ENCODE measurements around the gene SLC22A23. TPM values are rescaled to one million over a fixed set of nuclear protein-coding genes. Genes with fewer than 3 reads are reported as not detected.
"Not testable (repeated sequence)": the region's sequence is repeated elsewhere in the genome, so short reads cannot be mapped to it uniquely, and the experiment has no call there.

SLC22A23 gene
- total RNA-seq, 2 experiments from 2014 or later: 0.75 to 0.83 TPM

DNA sequence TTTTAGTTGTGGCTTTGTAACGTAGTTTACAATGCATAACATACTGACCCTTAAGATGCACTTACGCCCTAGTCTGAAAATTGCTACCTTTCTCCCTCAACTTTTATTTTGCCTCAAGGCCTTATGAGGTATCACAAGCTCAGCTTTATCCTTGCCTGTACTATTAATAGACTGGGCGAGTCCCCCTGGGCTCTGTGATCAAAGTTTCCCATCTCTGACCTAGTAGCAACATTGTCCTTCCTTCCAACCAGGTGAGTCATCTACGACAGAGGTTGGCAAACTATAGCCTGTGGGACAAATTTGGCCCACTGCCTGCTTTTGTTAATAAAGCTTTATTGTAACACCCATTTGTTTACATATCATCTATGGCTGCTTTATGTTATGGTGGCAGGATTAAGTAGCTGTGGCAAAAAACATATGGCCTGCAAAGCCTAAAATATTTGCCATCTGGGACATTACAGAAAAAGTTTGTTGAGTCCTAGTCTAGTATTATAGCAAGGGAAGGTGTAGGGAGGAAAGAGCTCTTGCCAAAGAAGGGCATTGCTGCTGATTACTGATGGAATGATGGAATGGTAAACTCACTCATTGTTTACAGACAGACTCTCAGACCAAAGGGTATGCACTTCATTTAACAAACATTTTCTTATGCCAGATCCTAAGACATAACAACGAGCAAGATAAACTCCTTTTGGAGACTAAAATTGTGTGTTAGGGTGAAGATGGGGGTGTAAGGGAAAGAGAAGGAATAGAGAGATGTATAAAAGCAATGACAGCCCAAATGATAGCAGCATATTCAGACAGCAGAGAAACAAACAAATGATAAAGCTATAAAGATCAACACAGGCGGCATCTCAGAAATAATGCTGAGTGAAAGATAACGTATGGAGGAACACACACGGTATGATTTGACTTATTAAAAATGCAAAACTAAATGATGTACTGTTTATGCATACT is 74.2 kb downstream of the SLC22A23 start:
- Mint-ChIP-seq H3K9me3 (no peaks in the 10 kb centered on the region), H3K27ac (no peak overlapping the region), H3K27me3 (peaks cover 1% of the 10 kb centered on the region), H3K4me1 (peaks cover 5% of the 10 kb centered on the region), H3K36me3 (ENCODE audit: low read depth) (no peaks in the 10 kb centered on the region), H3K4me3 (no peak overlapping the region)
- DNase-seq: no peak
- CTCF ChIA-PET: no interaction called here
- POLR2A ChIA-PET: no interaction called here

DNA sequence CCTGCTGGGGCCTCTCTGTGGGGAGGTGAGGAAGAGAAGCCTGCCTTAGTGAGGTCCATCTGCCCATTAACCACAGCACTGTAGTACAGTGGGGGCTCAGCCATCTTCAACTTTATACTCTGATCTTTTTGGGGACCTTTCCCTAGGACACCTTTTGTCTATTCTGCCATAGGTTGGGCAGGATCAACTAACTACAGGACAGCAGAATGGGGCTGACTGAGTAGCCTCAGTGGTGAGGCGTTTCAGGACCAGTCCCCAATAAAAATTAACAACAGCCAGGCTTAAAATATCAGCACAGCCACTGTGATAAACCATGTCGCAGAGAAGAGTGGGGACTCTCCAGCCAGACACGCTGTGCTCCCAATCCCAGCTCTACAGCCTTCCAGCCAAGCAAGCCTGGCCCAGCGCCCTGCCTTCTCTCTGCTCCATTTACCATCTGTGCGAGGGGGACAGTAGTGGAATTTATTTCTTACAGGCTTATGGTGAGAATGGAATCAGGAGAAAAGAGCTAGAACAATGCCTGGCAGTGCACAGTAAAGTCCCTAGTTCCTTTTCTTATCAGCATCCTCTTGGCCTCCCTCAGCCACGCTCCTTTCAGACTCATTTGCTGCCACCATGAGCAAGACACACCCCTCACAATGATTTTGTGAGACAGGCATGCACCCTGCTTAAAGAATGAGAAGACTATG is 75.5 kb downstream of the SLC22A23 start:
- POLR2A ChIA-PET: no interaction called here
- DNase-seq: no peak
- H3K4me1 Mint-ChIP-seq: peaks cover 5% of the 10 kb centered on the region
- no peak overlapping the region for H3K4me3 Mint-ChIP-seq
- no peaks in the 10 kb centered on the region for H3K9me3 Mint-ChIP-seq
- H3K27ac Mint-ChIP-seq: no peak overlapping the region
- H3K36me3 Mint-ChIP-seq (ENCODE audit: low read depth): no peaks in the 10 kb centered on the region
- CTCF ChIA-PET: no interaction called here
- peaks cover 3% of the 10 kb centered on the region for H3K27me3 Mint-ChIP-seq

DNA sequence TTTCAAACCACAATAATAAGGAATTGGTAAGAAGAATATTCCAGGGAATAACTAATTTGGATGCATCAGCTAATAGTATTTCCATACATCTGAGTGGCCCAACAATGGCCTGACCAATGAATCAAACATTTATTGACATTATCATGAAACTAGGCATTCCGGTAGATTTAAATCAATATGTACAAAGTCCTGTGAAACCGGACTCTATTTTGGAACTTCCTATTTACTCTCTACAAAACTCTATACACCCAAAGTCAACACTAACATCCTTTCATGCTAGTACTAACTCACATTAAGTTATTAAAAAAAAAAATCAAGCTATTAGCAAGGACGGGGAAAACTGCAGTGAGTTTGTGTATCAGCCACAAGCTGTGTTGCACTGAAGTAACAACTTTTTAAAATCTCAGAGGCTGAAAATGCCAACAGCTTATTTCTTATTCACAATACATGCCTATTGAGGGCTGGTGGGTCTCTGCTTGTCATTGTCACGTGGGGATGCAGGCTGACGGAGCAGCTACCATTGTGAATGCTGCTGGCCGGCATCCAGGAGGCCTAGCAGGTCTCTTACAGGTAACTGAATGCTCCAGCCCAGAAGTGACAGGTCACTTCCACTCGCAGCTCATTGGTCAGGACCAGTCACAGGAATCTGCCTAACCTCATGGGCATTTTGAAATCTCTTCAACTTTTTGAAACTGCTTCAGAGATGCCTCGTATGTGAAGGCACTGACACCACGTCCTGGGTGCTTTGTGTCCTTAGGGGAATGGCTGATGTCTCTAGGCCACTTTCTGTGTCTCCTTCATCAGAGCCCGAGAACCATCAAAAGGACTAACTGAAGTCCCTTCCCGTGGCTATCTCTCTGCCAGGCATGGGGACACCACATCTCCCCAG is 76.3 kb downstream of the SLC22A23 start:
- Mint-ChIP-seq H3K4me1 (peaks cover 5% of the 10 kb centered on the region), H3K27ac (no peak overlapping the region), H3K27me3 (peaks cover 6% of the 10 kb centered on the region), H3K9me3 (no peaks in the 10 kb centered on the region), H3K4me3 (no peak overlapping the region), H3K36me3 (ENCODE audit: low read depth) (no peaks in the 10 kb centered on the region)
- CTCF ChIA-PET: no interaction called here
- POLR2A ChIA-PET: no interaction called here
- DNase-seq: no peak

DNA sequence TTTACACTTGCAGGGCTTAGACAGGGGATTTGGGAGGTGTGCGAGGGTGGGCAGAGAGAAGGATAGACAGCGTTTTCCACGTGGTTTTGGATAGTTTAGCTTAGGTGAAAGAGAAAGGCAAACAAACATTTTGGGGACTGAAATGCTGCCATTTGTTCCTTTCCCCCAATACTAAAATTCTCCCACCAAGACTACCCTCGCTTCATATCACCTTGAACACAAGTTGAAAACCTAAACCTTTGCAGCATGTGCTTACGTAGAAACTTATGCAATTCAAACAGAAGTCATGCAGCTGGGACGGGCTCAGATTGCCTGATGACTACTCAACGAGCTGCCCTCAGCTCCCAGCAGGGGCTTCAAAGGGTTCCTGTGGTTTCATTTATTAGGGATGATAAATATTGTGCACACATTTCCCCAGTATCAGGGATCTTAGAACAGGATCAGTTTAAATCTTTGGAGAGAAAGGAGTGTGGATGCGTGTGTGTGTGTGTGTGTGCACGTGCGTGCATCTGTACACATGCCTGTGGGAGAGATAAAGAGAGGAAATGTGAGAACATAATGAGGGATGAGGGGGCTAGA is 77.3 kb downstream of the SLC22A23 start:
- H3K36me3 Mint-ChIP-seq (ENCODE audit: low read depth): no peaks in the 10 kb centered on the region
- CTCF ChIA-PET: no interaction called here
- H3K4me1 Mint-ChIP-seq: peaks cover 5% of the 10 kb centered on the region
- no peak overlapping the region for H3K27ac Mint-ChIP-seq
- no peak for DNase-seq
- H3K27me3 Mint-ChIP-seq: peaks cover 6% of the 10 kb centered on the region
- POLR2A ChIA-PET: no interaction called here
- no peaks in the 10 kb centered on the region for H3K9me3 Mint-ChIP-seq
- H3K4me3 Mint-ChIP-seq: no peak overlapping the region

DNA sequence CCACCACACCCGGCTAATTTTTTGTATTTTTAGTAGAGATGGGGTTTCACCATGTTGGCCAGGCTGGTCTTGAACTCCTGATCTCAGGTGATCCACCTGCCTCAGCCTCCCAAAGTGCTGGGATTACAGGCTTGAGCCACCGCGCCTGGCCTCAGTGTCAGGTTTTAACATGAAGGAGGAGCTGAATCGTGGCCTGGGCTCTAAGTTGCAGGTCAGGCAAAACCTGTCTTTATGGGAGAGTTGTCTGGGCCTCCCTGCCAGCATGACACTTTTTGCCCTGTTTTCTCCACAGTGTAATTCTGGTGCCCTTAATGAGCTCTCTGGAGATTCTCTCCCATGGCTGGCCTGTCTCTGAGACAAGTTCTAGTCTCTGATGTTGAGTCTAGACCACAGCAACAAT is 78.0 kb downstream of the SLC22A23 start:
- CTCF ChIA-PET; POLR2A ChIA-PET; H3K9me3 Mint-ChIP-seq; H3K27ac Mint-ChIP-seq; DNase-seq; H3K36me3 Mint-ChIP-seq (ENCODE audit: low read depth); H3K4me1 Mint-ChIP-seq; H3K27me3 Mint-ChIP-seq; H3K4me3 Mint-ChIP-seq: not testable (repeated sequence)

DNA sequence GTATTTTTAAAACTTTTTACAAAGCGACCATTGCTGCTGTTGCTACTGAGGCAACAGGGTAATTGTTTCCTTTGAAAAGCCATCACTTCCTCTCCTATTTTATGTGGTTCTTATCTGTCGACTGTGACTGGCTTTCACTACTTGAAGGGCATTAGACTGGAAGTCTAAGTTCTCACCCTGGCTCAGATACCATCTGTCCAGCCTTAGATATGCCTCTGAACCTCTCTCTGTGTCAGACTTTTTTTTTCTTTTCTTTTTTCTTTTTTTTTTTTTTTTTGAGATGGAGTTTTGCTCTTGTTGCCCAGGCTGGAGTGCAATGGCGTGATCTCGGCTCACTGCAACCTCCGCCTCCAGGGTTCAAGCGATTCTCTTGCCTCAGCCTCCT is 78.5 kb downstream of the SLC22A23 start:
- H3K27ac Mint-ChIP-seq; H3K9me3 Mint-ChIP-seq; H3K27me3 Mint-ChIP-seq; H3K36me3 Mint-ChIP-seq (ENCODE audit: low read depth); CTCF ChIA-PET; POLR2A ChIA-PET; H3K4me3 Mint-ChIP-seq; DNase-seq; H3K4me1 Mint-ChIP-seq: not testable (repeated sequence)

DNA sequence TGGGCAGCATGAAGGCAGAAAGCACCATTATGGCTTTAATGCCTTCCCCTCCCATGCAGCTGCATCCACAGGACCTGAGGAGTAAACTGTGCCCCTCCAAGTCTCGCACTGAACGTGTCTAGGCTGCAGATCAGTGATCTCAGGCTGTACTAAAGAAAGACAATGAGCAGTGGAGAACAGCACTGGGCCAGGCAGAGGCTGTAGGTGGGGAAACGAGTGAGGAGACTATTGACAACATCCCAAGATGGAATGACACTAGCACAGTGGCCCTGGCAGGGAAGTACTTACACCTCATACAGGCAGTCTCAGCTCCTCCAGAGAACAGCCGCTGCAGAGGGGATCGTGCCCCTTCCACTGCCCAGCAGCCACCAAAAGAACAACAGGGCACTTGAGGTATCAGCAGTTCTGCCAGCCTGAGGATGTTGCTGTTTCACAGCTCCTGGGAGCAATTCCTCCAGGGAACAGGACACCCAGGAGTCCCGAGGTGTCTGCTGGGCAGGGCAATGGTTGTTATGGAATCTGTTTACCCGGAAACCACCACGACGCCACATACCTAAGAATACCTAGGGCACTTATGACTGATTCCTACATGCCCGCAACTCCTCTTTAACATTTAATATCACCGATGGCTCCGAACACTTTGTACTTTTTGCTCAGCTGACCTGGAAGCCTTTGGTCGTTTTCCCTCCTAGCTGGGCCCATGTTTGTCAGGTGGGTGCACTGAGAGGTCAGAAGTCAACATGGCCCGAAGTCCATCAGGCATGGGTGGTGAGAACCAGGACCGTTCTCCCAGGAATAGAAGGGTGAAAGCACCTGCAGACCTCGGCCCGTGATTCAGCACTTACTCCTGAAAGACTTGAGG is 79.1 kb downstream of the SLC22A23 start:
- ChIA-PET POLR2A (no interaction called here), CTCF (no interaction called here)
- Mint-ChIP-seq H3K27me3 (peaks cover 10% of the 10 kb centered on the region), H3K27ac (no peak overlapping the region), H3K9me3 (no peaks in the 10 kb centered on the region), H3K36me3 (ENCODE audit: low read depth) (no peaks in the 10 kb centered on the region), H3K4me1 (peaks cover 5% of the 10 kb centered on the region), H3K4me3 (no peak overlapping the region)
- DNase-seq: no peak

DNA sequence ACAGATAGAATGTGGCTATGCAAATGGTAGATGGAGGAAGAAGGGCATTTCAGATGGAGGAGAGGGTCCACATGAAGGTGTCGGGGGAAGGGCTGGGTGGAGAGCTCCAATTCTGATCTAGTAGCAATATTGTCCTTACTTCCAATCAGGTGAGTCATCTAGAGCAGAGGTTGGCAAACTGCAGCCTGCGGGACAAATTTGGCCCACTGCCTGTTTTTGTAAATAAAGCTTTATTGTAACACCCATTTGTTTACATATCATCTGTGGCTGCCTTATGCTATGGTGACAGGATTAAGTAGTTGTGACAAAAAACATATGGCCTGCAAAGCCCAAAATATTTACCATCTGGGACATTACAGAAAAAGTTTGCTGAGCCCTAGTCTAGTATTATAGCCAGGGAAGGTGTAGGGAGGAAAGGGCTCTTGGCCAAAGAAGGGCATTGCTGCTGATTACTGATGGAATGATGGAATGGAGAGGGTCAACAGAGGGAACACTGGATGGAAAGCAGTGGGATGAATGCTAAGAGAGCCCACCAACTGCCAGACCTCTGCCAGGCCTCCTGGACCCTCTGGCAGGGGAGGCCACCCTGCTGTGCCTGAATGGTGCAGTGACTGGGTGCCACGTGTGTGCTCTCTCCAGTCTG is 79.8 kb downstream of the SLC22A23 start:
- no peak overlapping the region for H3K4me3 Mint-ChIP-seq
- H3K4me1 Mint-ChIP-seq: peaks cover 8% of the 10 kb centered on the region
- POLR2A ChIA-PET: no interaction called here

DNA sequence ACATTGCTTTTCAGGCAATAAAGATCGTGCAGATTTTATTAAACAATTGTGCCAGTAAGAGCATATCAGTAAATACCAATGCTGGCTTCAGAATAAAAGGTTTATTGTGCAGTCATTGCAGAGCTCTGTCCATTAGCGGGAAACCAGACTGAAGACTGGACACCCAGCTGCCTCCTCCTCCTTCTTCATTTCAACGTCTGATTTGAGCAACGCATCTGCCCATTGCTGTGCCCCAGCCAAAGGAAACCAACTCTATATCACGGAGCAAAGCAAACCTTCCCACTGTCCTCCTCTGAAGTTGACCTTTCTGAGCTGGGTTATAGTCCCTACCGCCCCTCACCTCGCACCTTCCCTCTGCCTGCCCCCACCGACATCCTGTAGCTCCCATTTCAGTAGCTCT is 80.8 kb downstream of the SLC22A23 start:
- Mint-ChIP-seq H3K9me3 (no peaks in the 10 kb centered on the region), H3K4me3 (no peak overlapping the region), H3K27me3 (peaks cover 10% of the 10 kb centered on the region), H3K27ac (no peak overlapping the region), H3K36me3 (ENCODE audit: low read depth) (no peaks in the 10 kb centered on the region), H3K4me1 (peaks cover 18% of the 10 kb centered on the region)
- POLR2A ChIA-PET: no interaction called here
- no peak for DNase-seq
- CTCF ChIA-PET: no interaction called here

More for the DNA sequence above, 79.8 kb downstream of the SLC22A23 start:
- DNase-seq: no peak
- peaks cover 10% of the 10 kb centered on the region for H3K27me3 Mint-ChIP-seq
- H3K27ac Mint-ChIP-seq: no peak overlapping the region
- H3K36me3 Mint-ChIP-seq (ENCODE audit: low read depth): no peaks in the 10 kb centered on the region
- CTCF ChIA-PET: no interaction called here
- H3K9me3 Mint-ChIP-seq: no peaks in the 10 kb centered on the region

DNA sequence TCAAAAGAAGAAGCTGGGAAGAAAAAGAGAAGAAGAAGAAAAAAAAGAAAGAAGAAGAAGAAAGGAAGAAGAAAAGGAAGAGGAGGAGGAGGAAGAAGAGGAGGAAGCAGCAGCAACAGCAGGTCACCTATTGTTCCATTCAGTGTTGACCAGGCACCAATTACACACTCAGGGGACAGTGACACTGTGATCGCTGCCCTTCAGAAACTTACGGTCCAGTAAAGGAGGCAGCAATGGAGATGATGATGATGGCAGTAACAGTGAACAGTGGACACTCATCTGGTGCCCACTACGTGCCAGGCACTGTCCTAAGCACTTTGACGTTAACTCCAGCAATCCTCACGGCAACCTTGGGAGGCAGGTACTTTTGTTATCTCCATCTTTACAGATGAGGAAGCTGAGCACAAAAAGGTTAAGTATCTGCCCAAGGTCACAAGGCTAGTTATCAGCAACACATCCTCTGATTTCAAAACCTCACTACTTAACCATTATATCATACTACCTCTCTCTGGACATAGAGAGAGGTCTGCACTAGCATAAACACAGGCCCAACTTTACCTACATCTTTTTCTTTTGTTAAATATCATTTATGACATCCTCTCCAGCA is 83.2 kb downstream of the SLC22A23 start:
- ChIA-PET CTCF (interaction anchor here (0.6 kb wide), 1 partner anchor 124 kb away, joined by 3 read pairs; no protein-coding TSS in a partner anchor), POLR2A (no interaction called here)
- H3K4me1 Mint-ChIP-seq: peaks cover 28% of the 10 kb centered on the region
- no peak overlapping the region for H3K27ac Mint-ChIP-seq
- no peak for DNase-seq
- no peaks in the 10 kb centered on the region for H3K9me3 Mint-ChIP-seq
- peaks cover 9% of the 10 kb centered on the region for H3K27me3 Mint-ChIP-seq
- H3K4me3 Mint-ChIP-seq: no peak overlapping the region
- no peaks in the 10 kb centered on the region for H3K36me3 Mint-ChIP-seq (ENCODE audit: low read depth)

DNA sequence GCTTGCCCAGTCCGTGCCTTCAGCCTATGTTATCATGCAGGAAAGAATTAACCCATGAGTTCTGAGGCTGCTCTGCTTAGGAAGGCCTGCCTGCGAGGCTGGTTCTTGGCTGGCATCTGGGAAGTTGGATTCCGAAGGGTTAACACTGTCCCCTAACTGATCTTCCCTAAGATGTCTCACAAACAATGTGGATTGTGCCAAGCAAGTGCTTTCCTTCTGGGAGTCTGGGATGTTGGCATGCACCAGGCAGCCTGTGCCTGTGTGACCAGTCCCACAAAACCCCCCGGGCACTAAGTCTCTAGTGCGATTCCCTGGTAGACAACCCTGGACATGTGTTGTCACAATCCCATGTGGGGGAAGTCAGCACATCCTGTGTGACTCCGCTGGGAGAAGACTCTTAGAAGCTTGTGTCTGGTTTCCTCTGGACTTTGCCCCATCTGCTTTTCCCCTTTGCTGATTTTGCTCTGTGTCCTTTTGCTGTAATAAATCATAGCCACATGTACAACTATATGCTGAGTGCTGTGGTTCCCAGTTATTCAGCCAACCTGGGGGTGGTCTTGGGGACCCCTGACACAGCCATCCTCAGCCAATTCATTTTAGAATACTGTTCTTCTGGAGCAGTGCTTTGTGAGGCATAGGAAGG is 83.8 kb downstream of the SLC22A23 start:
- H3K4me3 Mint-ChIP-seq: no peak overlapping the region
- H3K27ac Mint-ChIP-seq: no peak overlapping the region
- no peak for DNase-seq

More for the DNA sequence above, 83.8 kb downstream of the SLC22A23 start:
- H3K4me1 Mint-ChIP-seq: peaks cover 24% of the 10 kb centered on the region
- H3K9me3 Mint-ChIP-seq: no peaks in the 10 kb centered on the region
- CTCF ChIA-PET: interaction anchor here (0.6 kb wide), 1 partner anchor 124 kb away, joined by 3 read pairs; no protein-coding TSS in a partner anchor
- peaks cover 9% of the 10 kb centered on the region for H3K27me3 Mint-ChIP-seq
- POLR2A ChIA-PET: no interaction called here
- no peaks in the 10 kb centered on the region for H3K36me3 Mint-ChIP-seq (ENCODE audit: low read depth)
